ENCODE results near the gene TACC2.

The TACC2 gene

DNA sequence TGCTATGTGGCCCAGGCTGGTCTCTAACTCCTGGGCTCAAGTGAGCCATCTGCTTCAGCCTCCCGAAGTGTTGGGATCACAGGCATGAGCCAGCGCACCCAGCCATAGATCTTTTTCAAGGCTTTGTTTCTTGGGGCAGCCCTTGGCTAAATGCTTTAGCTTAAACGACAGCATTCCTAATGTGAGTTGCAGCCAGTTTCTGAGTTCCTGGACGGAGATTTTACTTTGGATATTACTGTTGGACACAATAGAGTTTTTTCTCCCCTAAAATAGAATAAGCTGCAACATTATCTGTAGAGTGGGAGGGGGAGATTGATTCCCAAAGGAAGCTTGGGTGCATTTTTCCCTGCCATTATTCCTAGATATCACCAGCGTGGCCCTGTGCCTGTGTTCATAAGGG lies 179.1 kb downstream of the TACC2 start:
- no peak for DNase-seq (ENCODE audit: low read depth)

DNA sequence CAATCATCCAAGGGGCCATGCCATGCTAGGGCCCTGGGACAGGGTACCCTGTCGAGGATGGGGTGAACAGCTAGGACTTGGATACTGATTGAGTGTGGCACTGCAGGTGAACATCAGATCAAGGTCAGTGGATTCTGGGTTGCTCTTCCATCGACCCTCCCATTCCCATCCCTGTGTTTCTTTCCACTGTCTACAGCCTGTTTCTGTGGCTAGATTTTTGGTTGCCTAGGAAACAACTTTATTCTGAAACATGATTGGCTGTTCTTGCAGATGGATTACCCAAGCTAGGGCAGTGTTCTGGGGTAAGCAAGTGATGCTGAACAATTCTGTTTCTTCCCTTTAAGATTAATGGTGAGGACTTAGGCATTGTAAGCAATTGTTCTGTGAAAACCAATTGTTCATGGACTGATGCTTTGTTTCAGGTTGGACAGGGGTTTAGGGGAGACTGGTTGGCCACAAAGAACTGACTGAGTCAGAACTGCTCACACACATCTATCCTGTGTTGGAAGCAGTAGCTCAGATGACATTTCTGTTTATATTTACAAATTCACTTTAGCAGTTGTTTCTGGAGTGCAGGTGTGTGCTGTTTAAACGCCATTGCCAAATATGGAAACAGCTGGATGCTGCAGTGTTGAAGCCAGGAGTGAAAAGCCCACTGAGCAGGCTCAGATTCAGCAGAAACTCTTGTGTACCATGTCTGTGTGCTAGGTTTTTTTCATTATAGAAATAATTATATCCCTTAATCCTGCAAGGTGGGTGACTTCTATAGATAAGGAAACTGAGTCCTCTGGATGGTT lies 179.8 kb downstream of the TACC2 start:
- DNase-seq (ENCODE audit: low read depth), result no peak

DNA sequence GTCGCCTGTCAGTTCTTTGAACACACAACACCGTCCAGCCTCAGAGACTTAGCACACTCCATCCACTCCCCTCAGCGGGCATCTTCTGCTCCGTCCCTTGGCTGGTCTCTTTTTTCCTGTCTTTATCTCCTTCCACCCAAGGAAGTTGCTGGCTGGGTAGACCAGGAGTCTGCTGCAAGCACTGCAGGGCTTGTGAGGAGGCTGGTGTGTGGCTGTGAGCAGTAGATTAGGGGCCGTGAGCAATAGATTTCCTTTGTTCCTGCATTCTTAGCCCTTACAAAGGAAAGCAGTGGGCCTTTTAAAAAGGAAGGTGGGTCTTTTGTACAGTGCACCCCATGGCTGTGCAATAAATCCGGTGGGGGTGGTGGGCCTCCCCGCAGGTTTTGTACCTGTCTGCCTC lies 181.8 kb downstream of the TACC2 start:
- DNase-seq (ENCODE audit: low read depth), result no peak

DNA sequence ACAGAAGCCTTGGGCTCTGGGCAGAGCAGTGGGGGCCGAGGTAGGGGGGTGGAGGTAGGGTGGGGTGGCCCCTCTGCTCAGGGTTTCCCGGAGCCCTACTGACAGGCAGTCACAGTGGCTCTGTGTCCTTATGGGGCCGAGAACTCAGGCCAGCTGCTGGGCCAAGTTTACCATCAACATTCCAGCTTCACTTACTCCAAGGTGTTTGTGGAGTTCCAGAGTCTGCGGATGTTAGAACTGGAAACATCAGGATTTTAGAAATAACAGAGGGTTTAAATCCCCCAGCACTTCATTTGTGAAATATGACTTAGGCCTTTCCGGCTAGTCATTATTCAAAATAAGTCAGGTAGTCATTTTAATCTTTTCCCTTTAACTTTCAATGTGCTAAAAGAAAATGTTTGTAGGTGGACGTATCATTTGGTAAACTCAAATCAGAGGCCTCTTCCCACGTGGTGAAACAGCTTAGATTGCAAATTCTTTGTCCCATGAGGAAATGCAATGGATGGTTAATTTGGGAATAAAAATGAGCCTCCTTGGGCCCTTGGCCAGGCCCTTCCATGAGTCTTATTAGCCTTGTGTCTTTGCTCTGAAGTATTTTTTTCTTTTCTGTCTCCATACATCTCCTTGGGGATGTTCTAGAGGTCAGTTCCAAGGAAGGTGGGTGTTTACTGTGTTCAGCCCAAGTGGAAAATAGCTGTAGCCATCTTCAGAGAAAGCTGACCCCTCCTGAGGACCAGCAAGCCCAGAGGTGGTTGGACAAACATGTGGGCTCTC lies 182.5 kb downstream of the TACC2 start:
- no peak for DNase-seq (ENCODE audit: low read depth)

DNA sequence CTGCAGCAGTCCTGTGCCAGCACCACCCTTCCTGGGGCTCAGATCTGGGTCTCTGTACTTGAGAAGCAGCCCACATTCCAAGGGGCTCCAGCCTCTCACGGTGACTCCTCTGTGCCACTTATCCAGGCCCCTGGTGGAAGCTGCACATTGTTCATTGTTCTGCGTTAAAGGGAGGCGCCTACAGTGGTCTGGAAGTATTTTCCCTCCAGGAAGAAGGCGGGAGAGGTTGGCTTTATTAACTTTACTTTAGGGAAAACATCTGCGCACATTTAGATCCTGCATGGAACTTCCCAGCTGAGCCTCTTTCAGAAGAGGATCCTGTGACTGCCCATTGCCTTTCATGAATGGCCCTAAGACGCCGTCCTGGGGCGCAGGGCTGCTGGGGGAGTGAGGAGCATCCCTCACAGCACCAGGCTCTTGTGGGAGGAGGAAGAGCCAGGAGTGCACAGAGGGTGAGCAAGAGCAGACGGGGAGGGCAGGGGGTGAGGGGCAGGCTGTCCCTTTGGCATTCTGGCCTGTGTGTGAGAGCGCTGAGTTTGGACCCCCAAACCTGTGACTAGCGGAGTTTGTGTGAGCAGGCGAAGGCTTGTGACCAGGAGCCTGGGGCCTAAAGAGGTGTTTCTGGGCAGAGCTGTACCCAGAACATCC lies 183.5 kb downstream of the TACC2 start:
- DNase-seq (ENCODE audit: low read depth), result no peak

DNA sequence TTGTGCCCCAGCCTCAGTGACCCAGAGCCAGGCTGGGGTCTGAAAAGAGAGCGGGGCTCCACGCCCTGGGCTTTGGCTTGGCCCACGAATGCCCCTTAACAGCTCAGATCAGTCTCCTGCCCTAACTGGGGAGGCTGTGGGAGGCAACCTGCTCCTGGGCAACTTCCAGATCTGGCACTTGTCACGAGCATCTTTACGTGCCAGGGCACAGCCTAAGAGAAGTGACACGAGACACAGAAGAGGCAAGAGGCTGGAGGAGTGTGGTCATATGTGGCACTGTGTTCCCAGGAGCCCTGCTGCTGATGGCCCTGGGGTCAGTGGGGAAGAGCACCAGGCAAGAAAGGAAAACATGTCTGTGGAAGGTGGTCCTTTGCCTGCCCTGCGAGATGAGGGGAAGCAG lies 184.4 kb downstream of the TACC2 start:
- DNase-seq (ENCODE audit: low read depth), result no peak

DNA sequence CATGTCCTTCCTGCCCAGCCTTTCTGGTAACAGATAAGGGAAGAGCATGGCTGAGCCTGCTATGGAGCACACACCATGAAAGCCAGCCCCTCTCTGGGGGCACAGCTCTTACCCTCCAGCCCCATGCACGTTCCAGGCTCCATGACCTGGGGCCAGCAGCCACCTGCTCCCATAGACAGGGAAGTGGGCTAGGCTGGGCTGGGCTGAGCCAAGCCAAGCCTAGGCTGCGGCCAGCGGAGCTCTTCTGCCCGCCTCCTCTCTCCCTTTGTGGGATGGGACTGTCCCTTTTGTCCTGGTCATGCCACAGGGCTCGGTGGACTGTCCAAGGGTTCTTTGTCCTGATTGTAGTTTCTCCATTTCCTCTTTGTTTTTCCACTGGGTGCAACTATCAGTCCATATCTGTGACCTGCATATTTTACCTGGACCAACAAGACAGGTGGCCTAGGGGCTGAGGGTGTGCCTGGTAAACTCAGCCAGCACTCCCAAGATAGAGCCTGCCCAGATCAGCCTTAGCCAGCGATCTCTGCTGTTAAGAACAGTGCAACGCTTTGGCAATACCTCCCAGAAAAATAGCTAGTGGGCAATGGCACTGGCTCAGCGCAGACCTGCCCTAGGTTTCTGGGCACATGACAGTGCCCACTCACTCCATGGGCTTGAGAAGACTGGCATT lies 184.9 kb downstream of the TACC2 start:
- DNase-seq (ENCODE audit: low read depth), result no peak

DNA sequence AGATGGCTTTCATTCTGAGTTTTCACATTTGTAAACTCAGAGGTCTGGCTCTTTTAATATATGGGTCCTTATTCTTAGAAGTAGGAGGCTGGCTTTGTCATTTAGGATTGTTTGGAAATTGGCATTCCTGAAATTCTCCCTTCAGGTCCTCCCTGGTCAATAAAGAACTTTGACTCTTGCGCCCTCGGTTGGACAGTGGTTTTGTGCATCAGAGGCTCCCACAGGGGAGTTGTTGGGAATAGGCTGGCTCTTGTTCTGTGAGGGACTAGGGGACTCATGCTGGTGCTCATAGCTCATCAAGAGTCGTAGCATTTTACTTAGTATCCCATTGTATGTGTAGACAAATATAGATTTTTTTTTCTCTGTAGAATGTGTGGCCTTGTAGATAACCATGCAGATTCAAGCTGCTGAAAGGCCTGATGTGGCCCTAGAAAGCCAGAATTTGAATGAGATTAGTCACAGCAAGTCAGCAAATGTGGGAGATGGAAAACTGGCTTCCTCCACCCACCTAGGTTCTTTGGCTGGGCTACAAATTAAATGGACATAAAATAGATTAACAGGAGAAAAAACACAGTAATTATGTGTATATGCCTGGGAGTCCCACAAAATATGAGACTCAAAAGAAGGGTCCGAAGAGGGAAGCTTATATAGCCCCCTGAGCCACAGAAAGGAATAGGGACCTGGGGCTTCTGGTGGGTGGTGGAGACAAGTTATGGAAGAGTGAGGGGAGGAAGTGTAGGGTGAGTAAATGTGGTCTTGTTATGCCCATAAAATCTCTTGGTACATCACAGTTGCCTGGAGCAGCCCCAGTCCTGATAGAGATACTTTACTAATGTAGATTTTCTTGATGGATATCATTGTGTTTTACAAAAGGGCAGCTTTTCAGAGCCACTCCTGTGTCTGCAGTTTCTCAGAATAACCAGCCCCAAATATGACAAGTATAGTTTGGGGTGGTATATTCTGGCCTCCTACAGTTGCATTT lies 187.6 kb downstream of the TACC2 start:
- no peak for DNase-seq (ENCODE audit: low read depth)

DNA sequence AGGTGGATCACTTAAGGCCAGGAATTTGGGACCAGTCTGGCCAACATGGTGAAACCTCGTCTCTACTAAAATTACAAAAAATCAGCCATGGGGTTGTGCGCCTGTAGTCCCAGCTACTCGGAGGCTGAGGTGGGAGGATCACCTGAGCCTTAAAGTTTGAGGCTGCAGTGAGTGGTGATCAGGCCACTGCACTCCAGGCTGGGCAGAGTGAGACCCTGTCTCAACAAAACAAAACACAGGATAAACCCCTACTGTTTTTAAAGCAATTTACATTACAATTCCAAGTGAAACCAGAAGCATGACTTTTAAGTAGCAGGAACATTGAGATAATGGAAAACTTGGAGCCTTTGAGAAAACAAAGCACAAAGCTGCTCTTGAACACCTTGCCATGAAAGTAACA lies 189.7 kb downstream of the TACC2 start:
- DNase-seq (ENCODE audit: low read depth), result no peak

DNA sequence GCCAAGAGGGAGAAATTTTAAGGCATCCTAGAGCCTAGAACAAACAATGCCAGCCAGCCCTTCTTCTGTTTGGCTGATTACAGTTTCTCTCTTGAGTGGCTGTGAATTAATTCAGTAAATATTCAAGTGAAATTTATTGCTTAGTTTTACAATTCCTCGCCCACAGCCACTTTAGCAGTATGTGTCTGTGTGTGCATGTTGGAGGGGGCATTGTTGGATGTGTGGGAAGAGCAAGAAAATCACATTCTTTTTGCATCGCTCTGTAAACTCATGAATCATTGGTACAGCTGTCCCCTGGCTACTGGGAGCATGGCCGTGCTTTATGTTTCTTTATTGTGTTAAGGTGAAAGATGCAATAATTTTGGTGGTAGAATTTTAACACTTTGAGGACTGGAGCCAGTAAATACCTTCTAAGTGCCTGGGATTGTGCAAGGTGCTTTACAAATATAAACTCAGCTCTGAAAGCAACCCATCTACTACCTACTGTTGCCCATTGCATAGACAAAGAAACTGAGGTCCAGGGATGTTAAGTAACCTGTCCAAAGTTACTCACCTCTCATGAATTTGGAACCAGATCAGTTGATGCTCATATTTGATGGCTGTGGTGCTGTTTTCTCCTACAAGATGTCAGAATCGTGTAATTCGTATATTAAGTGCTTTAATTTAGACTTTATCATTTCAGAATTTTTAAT lies 192.2 kb downstream of the TACC2 start:
- no peak for DNase-seq (ENCODE audit: low read depth)

DNA sequence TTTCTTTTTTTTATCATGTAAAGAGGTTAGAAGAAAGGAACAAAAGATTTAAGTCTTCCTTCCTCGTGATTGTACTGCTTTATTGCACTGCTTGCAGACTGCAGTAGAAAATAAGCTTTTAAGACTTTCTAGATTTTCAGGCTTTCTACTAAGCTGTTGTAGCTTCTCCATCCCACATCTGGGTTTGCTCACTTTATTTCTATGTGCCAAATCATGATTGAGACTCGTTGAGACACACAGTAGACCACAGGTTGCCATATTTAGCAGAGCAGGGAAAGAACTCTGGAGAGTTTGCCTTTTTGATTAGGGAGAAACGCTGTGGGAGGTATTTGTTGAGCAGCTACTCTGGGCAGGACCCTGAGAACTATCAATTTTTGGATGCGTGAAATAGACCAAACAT lies 192.9 kb downstream of the TACC2 start:
- peak; percentile 26 for DNase-seq (ENCODE audit: low read depth)

DNA sequence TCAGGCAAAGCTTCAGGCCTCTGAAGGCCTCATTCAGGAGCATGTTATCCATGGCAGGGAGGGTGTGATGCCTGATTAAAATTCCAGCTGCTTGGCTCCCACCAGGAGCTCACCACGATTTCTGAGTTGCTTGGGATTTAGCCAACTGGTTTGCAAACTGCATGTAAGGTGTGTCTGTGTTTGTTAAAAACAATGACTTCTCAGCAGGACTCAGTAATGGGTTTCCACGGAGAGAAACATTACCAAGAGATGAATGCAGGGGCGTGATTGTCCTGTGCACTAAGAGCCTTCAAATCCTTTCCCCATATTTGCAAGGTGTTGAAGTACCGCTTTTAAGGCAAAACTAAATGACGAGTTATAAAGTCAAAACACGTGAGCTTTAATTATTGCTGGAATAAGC lies 193.3 kb downstream of the TACC2 start:
- no peak for DNase-seq (ENCODE audit: low read depth)

DNA sequence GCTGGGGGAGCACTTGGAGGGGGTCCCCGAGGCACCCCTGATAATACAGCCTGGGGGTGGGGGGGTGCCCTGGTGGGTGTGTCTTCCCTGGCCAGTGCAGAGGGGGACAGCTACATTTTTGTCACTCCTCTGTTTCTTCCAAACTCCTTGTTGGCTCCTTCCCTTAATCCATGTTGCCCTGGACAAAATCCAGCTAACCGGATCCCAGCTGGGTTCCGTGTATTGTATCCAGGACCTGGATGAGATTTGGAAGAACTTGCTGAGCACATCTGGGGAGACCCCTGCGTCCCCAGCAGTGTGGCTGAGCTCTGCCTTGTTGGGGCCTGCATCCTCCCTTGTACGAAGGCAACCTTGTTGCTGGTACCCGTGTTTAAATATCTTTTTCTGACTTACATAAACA lies 195.3 kb downstream of the TACC2 start:
- no peak for DNase-seq (ENCODE audit: low read depth)

DNA sequence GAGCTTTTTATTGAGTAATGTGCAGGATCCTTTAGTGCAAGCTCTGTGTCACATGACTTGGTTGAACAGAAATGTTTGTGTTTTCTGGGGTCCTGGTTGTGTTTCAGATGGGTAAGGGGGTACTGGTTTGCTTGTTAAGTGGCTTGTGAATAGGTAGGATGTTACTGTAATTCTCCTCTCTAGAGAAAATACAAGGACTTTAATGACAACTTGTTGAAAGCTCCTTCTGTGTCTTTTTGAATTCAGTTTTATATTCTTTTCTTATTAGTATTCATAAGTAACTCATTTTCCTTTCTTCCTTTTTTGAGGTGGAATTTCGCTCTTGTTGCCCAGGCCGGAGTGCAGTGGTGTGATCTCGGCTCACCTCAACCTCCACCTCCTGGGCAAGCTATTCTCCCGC lies 196.7 kb downstream of the TACC2 start:
- DNase-seq (ENCODE audit: low read depth), result no peak

DNA sequence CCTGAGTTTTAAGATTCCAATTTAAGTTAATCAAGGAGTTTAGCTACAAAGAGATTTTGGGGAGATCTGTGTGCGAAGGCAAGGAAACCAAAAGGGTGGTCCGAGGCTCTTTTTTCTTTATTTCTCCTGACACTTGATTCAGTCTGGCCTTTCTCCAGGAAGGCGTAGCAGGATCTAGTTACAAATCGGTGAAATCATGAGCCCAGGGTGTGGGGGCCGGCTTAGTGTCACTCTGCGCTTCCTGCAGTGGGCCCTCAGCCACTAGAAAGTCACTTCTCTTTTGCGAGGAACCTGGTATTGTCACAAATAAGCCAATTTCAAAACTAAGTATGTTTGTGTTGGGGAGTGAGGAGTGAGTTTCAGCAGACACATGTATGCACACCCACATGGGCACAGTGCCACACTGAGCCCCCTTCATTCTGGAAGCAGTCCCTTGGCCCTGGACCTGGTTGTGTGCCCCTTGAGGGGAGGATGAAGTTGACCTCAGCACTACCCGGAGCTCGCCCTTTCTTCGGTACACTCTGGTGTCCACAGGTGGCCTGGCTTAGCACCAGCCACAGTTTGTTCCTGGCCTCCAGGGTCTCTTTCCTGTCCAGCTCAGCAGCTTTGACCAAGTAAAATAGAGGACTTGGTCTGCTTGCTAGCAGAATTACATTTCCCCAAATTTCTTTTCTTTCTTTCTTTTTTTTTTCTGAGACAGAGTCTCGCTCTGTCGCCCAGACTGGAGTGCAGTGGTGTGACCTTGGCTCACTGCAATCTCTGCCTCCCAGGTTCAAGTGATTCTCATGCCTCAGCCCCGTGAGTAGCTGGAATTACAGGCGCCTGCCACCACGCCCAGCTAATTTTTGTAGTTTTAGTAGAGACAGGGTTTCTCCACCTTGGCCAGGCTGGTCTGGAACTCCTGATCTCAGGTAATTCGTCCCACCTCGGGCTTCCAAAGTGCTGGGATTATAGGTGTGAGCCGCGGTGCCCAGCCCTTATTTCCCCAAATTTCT lies 198.2 kb downstream of the TACC2 start:
- no peak for DNase-seq (ENCODE audit: low read depth)

DNA sequence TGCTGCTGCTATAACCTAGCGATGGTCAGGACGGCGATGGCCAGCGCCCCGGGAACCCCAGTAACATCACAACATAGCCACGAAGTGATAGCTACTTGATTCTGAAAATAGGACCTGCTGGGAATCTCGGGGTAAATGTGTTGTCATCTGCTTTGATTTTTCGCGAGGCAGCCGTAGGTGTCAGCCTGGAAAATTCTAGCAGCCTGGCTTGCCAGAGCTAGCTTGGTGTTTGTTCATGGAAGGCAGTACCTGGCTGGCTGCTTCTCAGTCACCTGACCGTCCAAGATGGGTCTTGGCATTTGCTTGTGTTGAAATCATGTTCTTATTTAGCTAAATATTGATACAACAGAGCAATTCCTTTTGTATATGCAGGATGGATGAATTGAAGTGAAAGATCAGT lies 199.7 kb downstream of the TACC2 start:
- no peak for DNase-seq (ENCODE audit: low read depth)

DNA sequence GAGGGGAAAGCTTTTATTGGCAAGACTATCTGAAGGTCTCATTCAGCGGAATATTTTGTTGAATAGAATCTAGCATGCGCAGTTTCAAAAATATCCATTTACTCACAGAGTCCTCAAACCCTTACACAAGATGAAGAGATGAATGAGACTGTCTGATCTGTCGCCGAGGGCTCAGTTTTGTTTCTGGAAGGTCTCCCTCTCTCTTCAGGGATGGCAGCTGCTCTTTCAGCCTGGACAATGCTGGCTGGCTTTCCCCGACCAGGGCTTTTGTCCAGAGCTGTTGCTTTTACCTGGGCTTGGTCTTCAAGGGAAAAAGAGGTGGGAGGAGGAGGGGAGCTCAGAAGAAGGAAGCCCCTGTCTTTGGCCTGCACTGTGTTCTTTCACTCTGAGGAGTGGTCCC lies 200.2 kb downstream of the TACC2 start:
- no peak for DNase-seq (ENCODE audit: low read depth)

DNA sequence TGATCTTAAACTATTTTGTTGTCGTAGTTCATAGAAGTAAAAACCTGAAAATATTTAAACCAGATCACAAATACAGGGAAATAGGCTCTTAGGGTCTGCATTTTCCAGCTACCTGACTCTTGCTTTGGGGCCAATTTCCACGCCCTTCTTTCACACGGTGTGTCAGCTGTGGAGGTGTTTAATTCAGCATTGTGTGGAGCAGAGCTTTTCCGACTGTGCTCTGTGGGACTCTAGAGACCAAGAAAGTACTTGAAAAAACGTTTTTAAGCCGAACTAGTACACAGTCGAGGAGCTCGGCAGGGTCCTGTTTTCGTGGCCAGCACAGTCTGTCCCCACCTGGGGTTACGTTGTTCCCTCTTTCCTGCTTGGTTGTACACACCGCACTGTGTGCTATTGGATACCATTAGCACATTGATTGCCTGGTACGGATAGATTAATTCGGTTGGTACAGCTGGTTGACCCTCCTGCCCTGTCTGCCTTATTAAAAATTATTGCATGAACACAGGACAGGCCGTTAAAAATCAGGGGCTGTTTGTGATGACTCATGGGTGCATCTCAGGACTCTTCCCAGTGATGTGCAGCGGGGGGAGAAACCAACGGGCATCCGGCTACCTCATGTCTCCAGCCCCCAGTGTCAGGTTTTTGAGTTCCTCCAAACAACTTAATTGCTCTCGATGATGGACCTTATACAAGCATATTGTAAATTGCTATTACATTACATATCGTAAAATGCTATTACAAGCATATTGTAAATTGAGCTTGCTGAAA lies 201.4 kb downstream of the TACC2 start:
- no peak for DNase-seq (ENCODE audit: low read depth)

All from amniotic epithelial cell (primary cell).